Gastroesophageal sphincter (tissue), 3 donors: ENCODE results near the gene FAM193B.

Experiments
- EP300 ChIP-seq: sonication (generic); formaldehyde crosslinking; IDR thresholded peaks from one replicate; pipeline ENCODE4 v1.6.1; 2017; ENCODE audit warnings: antibody characterized with exemption, mild to moderate bottlenecking
- POLR2A ChIP-seq, 2 donors: fragments of 450-650 bp; IDR thresholded peaks; one replicate each; pipeline ENCODE4 v1.6.1; 2017; ENCODE audit warnings: antibody characterized with exemption in 2 of 2, mild to moderate bottlenecking in 2 of 2, moderate library complexity in 1 of 2
- POLR2AphosphoS5 ChIP-seq: sonication (generic); formaldehyde crosslinking; IDR thresholded peaks from one replicate; pipeline ENCODE4 v1.6.1; 2017; ENCODE audit warnings: antibody characterized with exemption
- TF ChIP-seq, protein P1 (sequence below), 4 experiments: fragments of 200-600 bp in 2 of 4; fragments of 450-650 bp in 2 of 4; sonication (generic) in 1 of 4; IDR thresholded peaks; one replicate each; pipeline ENCODE4 v1.5.1; 2017 to 2019; ENCODE audit warnings: antibody characterized with exemption in 4 of 4, mild to moderate bottlenecking in 2 of 4, moderate library complexity in 2 of 4

- TF ChIP-seq, protein P1, sequence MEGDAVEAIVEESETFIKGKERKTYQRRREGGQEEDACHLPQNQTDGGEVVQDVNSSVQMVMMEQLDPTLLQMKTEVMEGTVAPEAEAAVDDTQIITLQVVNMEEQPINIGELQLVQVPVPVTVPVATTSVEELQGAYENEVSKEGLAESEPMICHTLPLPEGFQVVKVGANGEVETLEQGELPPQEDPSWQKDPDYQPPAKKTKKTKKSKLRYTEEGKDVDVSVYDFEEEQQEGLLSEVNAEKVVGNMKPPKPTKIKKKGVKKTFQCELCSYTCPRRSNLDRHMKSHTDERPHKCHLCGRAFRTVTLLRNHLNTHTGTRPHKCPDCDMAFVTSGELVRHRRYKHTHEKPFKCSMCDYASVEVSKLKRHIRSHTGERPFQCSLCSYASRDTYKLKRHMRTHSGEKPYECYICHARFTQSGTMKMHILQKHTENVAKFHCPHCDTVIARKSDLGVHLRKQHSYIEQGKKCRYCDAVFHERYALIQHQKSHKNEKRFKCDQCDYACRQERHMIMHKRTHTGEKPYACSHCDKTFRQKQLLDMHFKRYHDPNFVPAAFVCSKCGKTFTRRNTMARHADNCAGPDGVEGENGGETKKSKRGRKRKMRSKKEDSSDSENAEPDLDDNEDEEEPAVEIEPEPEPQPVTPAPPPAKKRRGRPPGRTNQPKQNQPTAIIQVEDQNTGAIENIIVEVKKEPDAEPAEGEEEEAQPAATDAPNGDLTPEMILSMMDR (IDR thresholded peaks at IDR 0.05): no peak
- TF ChIP-seq POLR2AphosphoS5 (no peak), POLR2A (IDR thresholded peaks at IDR 0.05) (no peak), EP300 (no peak)
These were observed 51.5 kb downstream of the FAM193B start for GRCh38 chr5:177502886-177503285.
